Cardiac muscle cell (in vitro differentiated cells and primary cell): Measurements from ENCODE around the gene ZNF407. TPM values are rescaled to one million over a fixed set of nuclear protein-coding genes. Genes with fewer than 3 reads are reported as not detected.

Source experiments
- DNase-seq, 2 donors: peaks; one replicate each; pipeline versions ENCODE4 v3.0.0 to v3.0.0-alpha.2; 2010 to 2017; ENCODE audit warnings: low read depth in 1 of 2, low spot score in 1 of 2
- H3K27ac ChIP-seq: fragments of 200-600 bp; sonication (generic); 2 replicates; pipeline ENCODE4 v1.5.1; 2016
- H3K27me3 ChIP-seq: fragments of 200-600 bp; sonication (generic); 2 replicates; pipeline ENCODE4 v1.6.0; 2016; ENCODE audit warnings: control low read depth
- H3K36me3 ChIP-seq: fragments of 200-600 bp; sonication (generic); 2 replicates; pipeline ENCODE4 v1.5.1; 2016; ENCODE audit warnings: control low read depth
- H3K4me1 ChIP-seq: fragments of 200-600 bp; sonication (generic); 2 replicates; pipeline ENCODE4 v1.8.1; 2017; ENCODE audit warnings: low read depth, mild to moderate bottlenecking, mixed run types
- H3K4me3 ChIP-seq: fragments of 200-600 bp; sonication (generic); 2 replicates; pipeline ENCODE4 v1.5.1; 2016; ENCODE audit warnings: mild to moderate bottlenecking
- H3K9me3 ChIP-seq: fragments of 200-600 bp; sonication (generic); 2 replicates; pipeline ENCODE4 v1.5.1; 2017; ENCODE audit warnings: low read depth, mild to moderate bottlenecking, control low read depth
- CTCF ChIP-seq: IDR thresholded peaks from 2 replicates; pipeline ENCODE4 v1.5.1; 2012; ENCODE audit warnings: low read depth, mild to moderate bottlenecking, low read length
- polyA plus RNA-seq: library from polyadenylated mRNA; unstranded; fragments of >200 nt; fragmentation: Nextera tagmentation; extraction: Ambion mirVana; gene quantifications from 2 replicates; pipeline ENCODE4 v1.2.1, GENCODE V29; 2016
- total RNA-seq: library from RNA; depleted of rRNA; stranded (reverse); fragments of >200 nt; gene quantifications from 2 replicates; pipeline ENCODE4 v1.2.3, GENCODE V29; 2016

ZNF407 gene
- total RNA-seq (4.2 and 8.0 TPM in 2 replicates), polyA plus RNA-seq (4.6 and 4.8 TPM in 2 replicates)

- Histone ChIP-seq H3K4me1 (peaks cover 14% of the 10 kb centered on the region), H3K27me3 (no peaks in the 10 kb centered on the region), H3K4me3 (peak within 1 kb of the TSS; percentile 74), H3K9me3 (no peaks in the 10 kb centered on the region), H3K36me3 (no peaks in the 10 kb centered on the region), H3K27ac (peak within 1 kb of the TSS; percentile 99)
- peak; percentile 94 to 95 for DNase-seq
- TF ChIP-seq CTCF = no peak
Observed at GRCh38 chr18:74597662-74598349, at the start of gene ZNF407. Gene ZNF407, plus strand, starts transcription at chr18:74597870. Its CDS starts 33,150 bp downstream, at chr18:74631020.

- TF ChIP-seq CTCF = no peak
- H3K4me1 ChIP-seq = no peaks in the 10 kb centered on the region
- no peak overlapping the region for H3K27ac ChIP-seq
- H3K36me3 ChIP-seq = no peaks in the 10 kb centered on the region
- no peak overlapping the region for H3K4me3 ChIP-seq
- no peak for DNase-seq
- H3K27me3 ChIP-seq = no peaks in the 10 kb centered on the region
- peaks cover 3% of the 10 kb centered on the region for H3K9me3 ChIP-seq
Observed at GRCh38 chr18:74549591-74550104, 48.0 kb upstream of the ZNF407 start.

- no peak for TF ChIP-seq CTCF
- no peaks in the 10 kb centered on the region for H3K4me1 ChIP-seq
- no peak overlapping the region for H3K4me3 ChIP-seq
- no peaks in the 10 kb centered on the region for H3K27me3 ChIP-seq
- H3K36me3 ChIP-seq = no peaks in the 10 kb centered on the region
- no peak for DNase-seq
- no peak overlapping the region for H3K27ac ChIP-seq
- peaks cover 3% of the 10 kb centered on the region for H3K9me3 ChIP-seq
Observed at GRCh38 chr18:74550886-74551285, 46.8 kb upstream of the ZNF407 start.

GRCh38 chr18:74551452-74551851 is 46.2 kb upstream of the ZNF407 start:
- H3K9me3 ChIP-seq = peaks cover 3% of the 10 kb centered on the region
- no peaks in the 10 kb centered on the region for H3K27me3 ChIP-seq
- TF ChIP-seq CTCF = no peak
- no peaks in the 10 kb centered on the region for H3K36me3 ChIP-seq
- H3K4me1 ChIP-seq = no peaks in the 10 kb centered on the region
- DNase-seq = no peak
- H3K4me3 ChIP-seq = no peak overlapping the region
- no peak overlapping the region for H3K27ac ChIP-seq

- no peaks in the 10 kb centered on the region for H3K4me1 ChIP-seq
- H3K36me3 ChIP-seq = no peaks in the 10 kb centered on the region
- no peak overlapping the region for H3K27ac ChIP-seq
- no peak overlapping the region for H3K4me3 ChIP-seq
- peak; percentile 88 to 91 for DNase-seq
- peaks cover 3% of the 10 kb centered on the region for H3K9me3 ChIP-seq
- TF ChIP-seq CTCF = peak; percentile 84
- no peaks in the 10 kb centered on the region for H3K27me3 ChIP-seq
Observed at GRCh38 chr18:74551936-74552555, 45.6 kb upstream of the ZNF407 start.
